C4-2B (cell line): ENCODE measurements around the gene REXO1.

ENCODE experiments used
- H3K27ac ChIP-seq: fragments of 450-650 bp; 2 replicates; pipeline ENCODE4 v1.5.1; 2017
- ZFX ChIP-seq: fragments of 450-650 bp; IDR thresholded peaks from 2 replicates; pipeline ENCODE4 v1.6.1; 2017
- TF ChIP-seq, protein P1 (sequence below): fragments of 450-650 bp; conservative IDR thresholded peaks from 2 replicates; pipeline ENCODE4 v1.5.1; 2017; ENCODE audit warnings: mild to moderate bottlenecking

The REXO1 gene

DNA sequence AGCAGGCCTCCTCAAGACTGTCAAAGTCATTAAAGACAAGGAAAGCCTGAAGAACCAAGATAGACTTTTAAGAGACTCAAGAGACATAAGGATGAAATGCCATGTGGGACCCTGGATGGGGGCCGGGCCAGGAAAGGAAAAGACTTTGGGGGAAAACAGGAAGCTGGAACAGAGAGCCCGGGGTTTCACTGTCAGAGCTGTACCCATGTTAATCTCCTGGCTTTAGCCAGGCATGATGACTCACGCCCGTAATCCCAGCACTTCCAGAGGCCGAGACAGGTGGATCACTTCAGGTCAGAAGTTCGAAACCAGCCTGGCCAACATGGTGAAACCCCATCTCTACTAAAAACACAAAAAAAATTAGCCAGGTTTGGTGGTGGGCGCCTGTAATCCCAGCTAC, 20.7 kb upstream of the REXO1 start:
- H3K27ac ChIP-seq = no peak overlapping the region
- TF ChIP-seq, protein P1, sequence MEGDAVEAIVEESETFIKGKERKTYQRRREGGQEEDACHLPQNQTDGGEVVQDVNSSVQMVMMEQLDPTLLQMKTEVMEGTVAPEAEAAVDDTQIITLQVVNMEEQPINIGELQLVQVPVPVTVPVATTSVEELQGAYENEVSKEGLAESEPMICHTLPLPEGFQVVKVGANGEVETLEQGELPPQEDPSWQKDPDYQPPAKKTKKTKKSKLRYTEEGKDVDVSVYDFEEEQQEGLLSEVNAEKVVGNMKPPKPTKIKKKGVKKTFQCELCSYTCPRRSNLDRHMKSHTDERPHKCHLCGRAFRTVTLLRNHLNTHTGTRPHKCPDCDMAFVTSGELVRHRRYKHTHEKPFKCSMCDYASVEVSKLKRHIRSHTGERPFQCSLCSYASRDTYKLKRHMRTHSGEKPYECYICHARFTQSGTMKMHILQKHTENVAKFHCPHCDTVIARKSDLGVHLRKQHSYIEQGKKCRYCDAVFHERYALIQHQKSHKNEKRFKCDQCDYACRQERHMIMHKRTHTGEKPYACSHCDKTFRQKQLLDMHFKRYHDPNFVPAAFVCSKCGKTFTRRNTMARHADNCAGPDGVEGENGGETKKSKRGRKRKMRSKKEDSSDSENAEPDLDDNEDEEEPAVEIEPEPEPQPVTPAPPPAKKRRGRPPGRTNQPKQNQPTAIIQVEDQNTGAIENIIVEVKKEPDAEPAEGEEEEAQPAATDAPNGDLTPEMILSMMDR = no peak
- no peak for TF ChIP-seq ZFX

DNA sequence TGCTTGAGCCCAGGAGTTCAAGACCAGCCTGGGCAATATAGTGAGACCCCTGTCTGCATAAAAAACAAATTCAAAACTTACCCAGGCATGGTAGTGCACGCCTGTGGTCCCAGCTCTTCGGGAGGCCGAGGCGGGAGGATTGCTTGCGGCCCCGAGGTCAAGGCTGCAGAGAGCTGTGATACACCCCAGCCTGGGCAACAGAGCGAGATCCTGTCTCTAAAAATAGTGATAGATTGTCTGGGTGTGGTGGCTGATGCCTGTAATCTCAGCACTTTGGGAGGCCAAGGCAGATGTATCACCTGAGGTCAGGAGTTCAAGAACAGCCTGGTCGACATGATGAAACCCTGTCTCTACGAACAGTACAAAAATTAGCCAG, 19.1 kb upstream of the REXO1 start:
- H3K27ac ChIP-seq = no peak overlapping the region
- no peak for TF ChIP-seq ZFX
- TF ChIP-seq, protein P1 = no peak

DNA sequence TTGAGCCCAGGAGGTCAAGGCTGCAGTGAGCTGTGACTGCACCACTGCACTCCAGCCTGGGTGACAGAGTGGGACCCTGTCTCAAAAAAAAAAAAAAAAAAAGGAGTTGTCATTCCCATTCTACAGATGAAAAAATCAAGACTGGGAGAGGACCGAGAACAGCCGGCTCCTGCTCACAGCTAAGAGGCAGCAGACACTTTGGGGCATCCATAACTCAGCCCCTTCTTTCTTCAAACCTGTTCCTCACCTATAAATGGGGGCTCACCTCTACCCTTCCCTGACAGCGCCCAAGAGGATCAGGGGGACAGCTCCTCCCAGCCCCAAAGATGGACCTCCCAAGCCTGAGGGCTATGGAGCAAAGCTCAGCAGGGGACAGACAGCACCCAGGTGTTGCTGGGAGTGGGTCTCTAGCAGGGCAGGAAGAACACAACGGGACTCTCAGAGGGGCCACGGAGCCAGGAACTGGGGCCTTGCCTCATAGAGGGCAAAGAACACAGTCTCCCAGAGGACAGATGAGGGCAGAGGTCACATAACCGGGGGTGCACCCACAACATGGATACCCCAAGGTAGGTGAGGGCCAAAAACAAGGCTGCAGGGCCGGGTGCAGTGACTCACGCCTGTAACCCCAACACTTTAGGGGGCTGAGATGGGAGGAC, 18.5 kb upstream of the REXO1 start:
- TF ChIP-seq ZFX = no peak
- TF ChIP-seq, protein P1 = no peak
- no peak overlapping the region for H3K27ac ChIP-seq

DNA sequence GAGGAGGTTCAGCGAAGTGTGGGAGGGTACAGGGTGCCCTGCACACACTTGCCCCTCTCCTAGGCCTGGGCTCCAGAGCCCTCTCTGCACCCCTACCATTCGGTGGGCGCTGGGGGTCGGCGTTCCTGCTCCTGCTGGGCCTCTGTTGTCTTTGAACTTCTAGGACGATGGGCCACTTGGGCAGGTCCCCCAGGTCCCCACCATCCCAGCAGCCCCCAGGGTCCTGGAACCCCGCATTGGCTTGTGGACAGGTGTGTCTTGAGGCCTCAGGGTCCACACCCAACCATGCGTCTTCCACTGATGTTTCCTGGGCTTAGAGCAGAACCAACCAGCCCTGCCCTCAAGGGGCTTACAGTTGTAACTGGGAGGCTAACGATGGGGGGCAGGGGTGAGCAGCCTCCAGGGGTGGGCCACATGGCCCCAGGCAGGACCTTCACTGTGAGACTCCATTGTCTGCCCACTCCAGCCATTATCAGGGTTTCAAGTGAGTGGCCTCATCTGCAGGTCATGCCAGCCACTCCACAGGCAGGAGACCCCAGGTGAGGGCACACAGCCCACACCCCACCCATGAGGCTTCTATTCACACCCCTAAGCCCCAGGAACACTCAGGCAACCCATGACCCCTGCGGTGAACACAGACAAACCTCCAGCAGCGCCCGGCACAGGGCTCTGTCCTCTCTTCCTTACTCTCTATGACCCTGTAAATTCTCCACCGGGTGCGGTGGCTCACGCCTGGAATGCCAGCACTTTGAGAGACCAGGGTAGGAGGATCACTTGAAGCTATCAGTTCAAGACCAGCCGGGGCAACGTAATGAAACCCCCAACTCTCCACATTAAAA, 17.1 kb upstream of the REXO1 start:
- H3K27ac ChIP-seq = peak overlapping the region; percentile 92
- TF ChIP-seq, protein P1 = no peak
- no peak for TF ChIP-seq ZFX

DNA sequence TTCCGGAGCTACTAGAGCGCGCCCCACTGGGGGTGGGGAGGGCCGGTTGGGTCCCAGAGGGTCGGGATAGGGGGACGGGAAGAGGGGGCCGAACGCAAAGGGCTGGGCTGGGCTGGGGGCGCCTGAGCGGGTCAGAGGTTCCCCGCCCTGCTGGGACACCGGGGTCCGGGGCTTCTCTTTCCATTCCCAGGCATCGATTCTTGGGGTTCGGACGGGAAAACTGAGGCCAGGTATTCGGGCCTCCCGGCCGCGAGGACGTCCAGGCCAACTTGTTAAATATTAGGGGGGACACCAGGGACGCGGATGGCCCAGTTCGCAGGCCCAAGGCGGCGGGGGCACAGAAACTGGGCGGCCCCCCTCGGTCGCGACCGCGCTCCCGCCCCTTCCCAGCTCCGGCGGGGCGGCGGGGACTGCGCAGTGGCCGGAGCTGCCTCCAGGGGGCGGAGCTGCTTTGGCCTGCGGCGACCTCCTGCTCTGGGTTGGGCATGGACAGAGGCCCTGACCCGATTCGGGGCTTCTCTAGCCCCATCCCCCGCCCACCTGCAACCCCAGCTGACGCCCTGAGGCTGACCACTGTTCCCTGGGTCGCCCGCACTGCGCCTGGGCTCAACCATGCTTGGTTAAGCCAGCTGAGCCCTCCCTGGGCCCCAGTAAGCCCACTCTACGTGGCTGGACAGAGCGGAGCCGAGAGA, 16.3 kb upstream of the REXO1 start:
- TF ChIP-seq, protein P1 = peak; percentile 86
- TF ChIP-seq ZFX = no peak
- H3K27ac ChIP-seq = peak overlapping the region; percentile 92

DNA sequence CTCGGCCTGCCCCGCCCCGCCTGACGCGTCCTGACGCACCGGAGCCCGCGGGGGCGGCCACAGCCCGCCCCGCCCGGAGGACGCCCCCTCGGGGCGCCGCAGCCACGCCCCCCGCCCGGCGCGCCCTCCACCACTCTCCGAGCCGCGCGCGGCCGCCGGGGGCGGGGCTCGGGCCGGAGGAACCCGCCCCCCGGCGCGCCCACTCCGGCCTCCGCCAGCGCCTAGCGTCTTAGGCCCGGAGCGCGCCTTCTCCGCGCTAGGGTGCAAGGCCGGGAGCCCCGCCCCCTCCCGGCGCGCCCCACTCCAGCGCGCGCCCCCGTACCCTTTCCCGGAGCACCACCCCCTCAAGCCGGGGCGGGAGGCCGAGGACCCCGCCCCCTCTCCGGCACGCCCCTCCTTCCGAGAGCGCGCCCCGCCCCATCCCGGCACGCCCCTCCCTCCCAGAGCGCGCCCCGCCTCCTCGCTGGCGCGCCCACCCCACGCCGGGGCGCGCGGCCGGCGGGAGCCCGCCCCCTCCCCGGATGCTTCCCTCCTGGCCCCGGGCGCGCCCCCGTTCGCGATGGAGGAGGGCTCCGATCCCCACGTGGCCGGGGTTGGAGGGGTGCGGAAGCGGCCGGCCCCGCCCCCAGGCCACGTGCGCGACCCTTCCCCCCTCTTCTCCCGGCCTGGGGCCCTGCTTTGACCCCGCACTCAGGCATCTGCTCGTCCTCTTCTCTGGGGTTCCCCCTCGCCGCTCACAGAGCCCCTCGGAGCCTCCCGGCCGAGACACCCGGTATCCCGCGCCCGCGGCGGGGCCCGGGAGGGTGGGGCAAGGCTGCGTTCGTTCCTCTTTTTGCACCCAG, 15.6 kb upstream of the REXO1 start:
- no peak for TF ChIP-seq ZFX
- TF ChIP-seq, protein P1 = no peak
- H3K27ac ChIP-seq = peak overlapping the region; percentile 92
